HG02623 (cell line): ENCODE measurements around the gene VPS9D1.
A peak's percentile ranks its signal among the peaks of the same experiment; 100 is the strongest.
"Not testable (repeated sequence)": the region's sequence is repeated elsewhere in the genome, so short reads cannot be mapped to it uniquely, and the experiment has no call there.

Experiments
- ATAC-seq: cut with Tn5 transposase; IDR thresholded peaks from one replicate; pipeline ENCODE4 v1.9.1; 2021; ENCODE audit warnings: moderate library complexity; ENCODE audit not compliant: unreplicated experiment

Gene VPS9D1

DNA sequence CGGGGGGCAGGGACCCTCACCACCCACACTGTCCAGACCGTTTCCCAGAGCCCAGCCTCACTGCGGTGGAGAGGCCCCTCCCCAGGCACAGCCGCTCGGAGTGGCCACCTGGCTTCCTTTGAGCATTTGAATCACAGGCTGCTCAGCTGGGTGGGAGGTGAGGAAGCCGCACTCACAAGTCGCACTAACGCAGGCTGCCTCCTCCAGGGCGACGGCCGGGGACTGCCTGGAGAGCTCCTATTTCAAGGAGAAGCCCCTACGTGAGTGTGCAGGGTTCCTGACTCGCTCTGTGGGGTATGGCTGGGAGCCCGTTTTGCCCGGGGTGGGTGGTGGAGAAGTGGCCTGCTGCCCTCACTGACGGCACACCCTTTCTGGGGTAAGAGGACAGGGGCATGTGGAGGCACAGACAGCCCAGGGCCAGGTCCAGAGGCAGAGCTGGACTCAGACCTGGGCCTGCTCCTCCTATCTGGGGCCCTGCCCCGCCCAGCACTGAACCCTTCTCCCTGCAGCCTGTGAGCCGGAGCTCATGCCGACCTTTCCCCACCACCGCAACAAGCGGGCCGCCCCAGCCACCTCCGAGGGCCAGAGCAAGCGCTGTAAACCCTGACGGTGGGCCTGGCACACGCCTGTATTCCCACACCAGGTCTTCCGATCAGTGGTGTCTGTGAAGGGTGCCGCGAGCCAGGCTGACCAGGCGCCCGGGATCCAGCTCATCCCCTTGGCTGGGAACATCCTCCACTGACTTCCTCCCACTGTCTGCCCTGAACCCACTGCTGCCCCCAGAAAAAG, 25.4 kb downstream of the VPS9D1 start:
- ATAC-seq, result no peak

DNA sequence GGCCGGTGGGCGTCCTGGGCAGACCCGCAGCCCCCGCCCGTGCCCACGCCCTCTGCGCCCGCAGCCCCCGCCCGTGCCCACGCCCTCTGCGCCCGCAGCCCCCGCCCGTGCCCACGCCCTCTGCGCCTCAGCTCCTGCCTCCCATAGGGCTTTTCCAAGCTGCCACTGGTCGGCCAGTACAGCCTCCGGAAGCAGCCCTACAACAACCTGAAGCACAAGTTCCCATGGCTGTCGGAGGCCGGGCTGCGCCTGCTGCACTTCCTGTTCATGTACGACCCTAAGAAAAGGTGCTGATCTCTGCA, 26.0 kb downstream of the VPS9D1 start:
- ATAC-seq, result not testable (repeated sequence)

DNA sequence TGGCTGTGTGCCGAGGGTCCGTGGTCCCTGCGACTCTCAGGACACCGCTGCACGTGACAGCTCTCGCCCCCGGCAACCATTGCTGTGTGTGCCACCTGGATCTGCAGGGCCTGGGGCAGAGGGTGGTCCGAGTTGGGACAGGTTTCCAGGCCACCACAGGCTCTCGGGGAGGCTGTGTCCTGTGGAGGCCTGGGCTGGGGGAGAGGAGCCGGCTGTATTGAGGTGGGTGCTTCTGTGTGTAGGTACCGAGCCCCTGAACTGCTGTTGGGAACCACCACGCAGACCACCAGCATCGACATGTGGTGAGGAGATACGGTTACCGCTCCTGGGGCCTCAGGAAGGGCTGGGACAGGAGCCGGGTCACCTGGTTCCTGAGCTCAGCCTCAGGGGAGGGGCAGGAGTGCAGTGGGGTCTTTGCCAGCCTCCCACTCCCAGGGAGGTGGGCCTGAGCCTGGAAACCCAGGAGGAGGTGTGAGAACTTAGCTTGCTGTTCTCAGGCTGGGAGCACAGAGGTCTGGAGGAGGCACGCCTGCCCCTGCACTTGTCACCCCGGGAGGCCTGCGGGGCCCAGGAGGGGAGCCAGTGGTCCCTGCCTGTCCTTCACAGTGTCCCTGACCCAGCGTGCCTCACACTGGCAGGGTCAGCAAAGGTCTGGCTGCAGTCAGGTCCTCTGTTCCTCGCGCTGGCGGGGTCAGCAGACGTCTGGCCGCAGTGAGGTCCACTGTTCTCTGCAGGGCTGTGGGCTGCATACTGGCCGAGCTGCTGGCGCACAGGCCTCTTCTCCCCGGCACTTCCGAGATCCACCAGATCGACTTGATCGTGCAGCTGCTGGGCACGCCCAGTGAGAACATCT, 26.5 kb downstream of the VPS9D1 start:
- no peak for ATAC-seq

DNA sequence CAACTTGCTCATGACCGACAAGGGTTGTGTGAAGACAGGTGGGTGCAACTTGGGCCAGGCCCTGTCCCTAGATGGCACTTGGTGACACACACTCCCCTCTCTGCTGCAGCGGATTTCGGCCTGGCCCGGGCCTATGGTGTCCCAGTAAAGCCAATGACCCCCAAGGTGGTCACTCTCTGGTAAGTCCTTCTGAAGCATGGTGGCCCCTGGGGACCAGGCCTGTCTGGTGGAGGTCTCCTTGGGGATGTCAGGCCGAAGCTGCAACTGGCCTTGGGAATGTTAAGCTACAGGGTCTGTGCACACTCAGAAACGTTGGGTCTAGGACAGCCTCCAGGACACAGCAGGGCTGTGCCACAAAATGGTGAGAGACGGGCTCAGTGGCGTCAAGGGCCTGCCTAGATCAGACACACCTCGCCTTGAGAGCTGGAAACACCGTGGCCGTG, 27.4 kb downstream of the VPS9D1 start:
- no peak for ATAC-seq

DNA sequence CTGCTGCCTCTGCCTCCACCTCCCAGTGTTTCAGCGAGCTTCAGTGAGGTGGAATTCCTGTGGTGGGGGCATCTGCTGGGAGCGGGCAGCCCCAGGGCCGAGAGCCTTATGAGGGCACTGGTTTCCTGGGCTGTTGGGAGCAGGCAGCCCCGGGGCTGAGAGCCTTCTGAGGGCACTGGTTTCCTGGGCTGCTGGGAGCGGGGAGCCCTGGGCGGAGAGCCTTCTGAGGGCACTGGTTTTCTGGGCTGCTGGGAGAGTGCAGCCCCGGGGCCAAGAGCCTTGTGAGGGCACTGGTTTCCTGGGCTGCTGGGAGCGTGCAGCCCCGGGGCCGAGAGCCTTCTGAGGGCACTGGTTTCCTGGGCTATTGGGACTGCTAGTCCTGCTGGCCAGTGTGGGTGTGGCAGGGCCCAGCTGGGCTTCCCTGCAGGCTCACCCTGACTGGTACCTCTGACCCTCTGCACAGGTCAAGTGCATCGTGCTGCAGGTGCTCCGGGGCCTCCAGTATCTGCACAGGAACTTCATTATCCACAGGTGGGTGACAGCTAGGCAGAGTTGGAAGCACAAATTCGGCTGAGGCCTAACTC, 28.6 kb downstream of the VPS9D1 start:
- no peak for ATAC-seq

DNA sequence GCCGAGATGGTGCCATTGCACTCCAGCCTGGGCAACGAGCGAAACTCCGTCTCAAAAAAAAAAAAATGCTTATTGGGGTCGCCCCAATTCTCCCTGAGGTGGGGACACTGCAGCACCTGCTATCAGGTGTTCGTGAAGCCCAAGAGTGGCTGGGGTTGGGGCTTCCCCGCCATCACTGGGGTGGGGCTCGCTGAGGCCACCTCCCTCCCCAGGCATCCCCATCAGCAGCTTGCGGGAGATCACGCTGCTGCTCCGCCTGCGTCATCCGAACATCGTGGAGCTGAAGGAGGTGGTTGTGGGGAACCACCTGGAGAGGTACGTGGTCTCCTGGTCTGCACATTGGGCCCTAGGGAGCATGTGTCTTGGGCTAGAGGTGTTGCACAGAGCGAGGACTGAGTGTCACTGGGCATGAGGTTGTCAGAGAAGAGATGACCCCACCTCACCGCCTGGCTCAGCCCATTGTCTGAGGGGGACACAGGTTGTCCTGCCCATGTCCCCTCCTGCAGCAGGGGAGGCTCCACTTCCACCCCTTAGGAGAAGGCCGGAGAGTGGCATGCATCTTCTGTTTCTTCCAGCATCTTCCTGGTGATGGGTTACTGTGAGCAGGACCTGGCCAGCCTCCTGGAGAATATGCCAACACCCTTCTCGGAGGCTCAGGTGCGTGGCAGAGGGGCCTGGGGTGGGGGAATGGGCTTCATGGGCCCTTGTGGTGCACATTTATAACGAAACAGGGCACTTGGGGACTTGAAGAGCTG, 29.3 kb downstream of the VPS9D1 start:
- no peak for ATAC-seq

DNA sequence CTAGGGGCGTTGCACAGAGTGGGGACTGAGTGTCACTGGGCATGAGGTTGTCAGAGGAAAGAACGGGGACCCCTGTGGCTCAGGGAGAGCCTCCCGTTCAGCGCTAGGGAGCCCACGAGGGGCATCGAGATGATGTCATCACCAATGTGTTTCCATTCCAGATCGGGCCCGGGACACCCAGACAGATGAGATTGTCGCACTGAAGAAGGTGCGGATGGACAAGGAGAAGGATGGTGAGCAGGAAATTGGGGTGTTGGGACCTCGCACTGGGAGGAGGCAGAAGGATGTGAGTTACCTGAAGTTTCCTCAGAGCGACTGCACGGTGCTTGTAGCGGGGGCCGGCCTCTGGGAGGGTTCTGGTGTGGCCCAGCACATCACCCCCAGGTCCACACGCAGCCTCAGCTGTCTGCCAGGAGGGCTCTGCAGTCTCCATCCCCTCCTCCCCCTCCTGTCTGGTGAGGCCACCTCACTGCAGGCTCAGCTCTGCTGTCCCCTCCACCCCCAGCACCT, 30.3 kb downstream of the VPS9D1 start:
- ATAC-seq, result no peak

DNA sequence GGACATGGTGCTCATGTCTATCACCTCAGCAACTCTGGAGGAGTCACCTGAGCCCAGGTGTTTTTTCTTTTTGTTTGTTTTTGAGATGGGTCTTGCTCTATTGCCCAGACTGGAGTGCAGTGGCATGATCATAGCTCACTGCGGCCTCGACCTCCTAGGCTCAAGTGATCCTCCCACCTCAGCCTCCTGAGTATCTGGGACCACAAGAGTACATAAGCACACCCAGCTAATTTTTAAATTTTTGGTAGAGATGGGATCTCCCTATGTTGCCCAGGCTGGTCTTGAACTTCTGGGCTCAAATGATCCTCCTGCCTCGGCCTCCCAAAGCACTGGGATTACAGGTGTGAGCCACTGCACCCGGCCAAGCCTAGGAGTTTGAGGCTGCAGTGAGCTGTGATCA, 31.1 kb downstream of the VPS9D1 start:
- ATAC-seq, result not testable (repeated sequence)

DNA sequence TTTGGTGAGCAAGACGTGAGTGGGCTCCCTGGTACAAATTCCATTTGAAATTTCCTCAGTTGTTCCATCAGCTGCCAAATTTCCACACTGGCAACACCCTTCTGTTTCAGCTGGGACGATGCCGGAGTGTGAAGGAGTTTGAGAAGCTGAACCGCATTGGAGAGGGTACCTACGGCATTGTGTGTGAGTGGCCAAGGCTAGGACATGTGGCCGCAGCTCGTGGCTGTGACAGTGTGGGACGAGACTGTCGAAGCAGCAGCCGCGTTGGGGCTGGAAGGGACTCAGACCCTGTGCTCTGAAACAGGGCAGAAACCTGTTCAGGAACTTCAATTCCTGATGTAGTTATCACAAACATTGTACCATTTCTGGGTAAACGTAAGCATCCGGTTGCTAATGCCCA, 31.6 kb downstream of the VPS9D1 start:
- ATAC-seq, result no peak

DNA sequence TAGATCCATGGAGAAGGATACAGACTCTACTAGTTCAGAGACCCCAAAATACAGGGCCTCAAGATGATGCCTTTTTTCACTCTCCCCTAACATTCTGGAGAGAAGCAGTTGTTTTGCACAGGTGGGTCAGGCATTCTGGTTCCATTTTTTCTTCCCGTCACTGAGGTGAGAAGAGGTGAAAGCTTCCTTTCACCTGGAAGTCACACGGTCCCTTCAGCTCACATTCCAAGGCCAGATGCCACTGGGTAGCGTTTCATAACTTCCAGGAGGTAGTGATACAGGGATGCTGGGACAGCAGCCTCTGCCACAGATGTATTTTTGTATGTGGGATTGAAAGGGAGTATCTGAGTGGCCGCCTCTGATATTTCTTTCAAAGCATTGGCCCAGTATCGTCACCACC, 32.3 kb downstream of the VPS9D1 start:
- ATAC-seq, result no peak

DNA sequence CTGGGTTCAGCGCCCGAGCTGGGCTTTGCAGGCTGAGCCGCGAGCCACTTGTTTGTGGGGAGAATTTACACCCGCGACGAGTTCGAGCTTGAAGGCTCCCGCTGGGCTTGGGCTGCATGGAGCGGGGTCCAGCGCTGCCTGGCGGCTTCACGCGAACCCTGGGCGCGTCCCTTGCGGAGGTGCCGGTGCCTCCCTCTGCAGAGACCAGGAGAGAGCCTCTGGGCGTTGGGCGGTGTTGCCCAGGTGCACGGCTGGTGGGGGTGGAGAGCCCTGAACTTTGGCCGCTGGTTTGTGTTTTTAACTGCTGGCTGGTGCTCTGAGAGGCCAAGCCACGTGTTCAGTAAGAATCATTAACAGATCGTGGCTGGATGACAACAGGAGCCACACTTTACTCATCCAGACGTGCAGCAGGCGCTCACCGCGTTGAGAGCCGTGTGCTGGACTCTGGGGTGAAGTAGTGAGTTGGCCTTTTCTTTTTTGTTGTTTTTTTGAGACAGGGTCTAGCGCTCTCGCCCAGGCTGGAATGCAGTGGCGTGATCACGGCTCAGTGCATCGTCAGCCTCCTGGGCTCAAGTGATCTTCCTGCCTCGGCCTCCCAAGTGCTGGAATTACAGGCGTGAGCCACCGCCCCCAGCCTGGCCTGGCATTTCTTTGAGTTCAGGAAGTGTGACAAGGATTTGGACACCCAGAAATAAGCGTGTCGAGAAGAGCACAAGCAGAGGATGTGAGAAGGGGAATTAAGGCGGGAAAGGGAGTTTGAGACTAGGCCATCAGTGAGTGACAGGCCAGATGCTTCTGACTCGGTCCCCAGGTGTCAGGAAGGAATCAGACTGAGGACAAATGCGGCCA, 33.4 kb downstream of the VPS9D1 start:
- peak; percentile 22 for ATAC-seq

DNA sequence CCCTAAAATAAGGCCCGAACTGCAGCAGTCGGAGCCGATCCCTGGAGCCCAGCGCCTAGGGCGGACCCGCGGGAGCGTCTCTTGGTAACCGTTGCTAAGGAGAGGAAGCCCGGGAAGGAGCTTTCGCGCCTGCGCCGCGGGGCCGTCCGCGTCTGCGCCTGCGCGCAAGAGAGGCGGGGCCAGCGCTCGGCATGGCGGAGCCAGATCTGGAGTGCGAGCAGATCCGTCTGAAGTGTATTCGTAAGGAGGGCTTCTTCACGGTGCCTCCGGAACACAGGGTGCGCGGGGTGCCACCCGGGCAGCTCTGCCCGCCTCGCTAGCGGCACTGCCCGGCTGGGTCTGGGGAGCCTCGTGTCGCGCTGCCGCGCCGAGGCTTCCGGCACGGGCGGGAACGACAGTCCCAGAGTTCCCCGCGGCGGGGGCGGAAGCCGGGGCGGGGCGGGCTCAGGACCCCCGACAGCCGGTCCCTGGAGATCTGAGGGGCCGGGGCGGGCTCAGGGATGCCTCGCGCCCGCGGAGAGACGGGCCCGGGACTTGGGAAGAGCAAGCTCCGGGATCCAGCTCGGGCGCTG, 34.1 kb downstream of the VPS9D1 start, which contains the start of gene CDK10:
Gene CDK10, plus strand, starts transcription at position 170 of the 572 bp plus-strand sequence. Its CDS starts 22 bp downstream, at position 192.
- peak; percentile 75 for ATAC-seq

DNA sequence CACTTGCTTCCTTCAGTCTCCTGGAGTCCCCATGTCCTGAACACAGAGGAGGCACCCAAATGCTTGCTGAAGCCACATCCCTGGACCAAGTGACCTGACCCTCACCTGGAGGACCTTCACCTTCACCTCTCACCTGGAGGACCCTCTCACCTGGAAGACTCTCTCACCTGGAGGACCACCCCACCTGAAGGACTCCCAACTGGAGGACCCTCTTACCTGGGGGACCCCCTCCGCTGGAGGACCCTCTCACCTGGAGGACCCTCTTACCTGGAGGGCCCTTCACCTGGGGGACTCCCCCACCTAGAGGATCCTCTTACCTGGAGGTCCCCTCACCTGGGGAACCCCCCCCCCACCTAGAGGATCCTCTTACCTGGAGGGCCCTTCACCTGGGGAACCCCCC, 34.8 kb downstream of the VPS9D1 start:
- no peak for ATAC-seq

DNA sequence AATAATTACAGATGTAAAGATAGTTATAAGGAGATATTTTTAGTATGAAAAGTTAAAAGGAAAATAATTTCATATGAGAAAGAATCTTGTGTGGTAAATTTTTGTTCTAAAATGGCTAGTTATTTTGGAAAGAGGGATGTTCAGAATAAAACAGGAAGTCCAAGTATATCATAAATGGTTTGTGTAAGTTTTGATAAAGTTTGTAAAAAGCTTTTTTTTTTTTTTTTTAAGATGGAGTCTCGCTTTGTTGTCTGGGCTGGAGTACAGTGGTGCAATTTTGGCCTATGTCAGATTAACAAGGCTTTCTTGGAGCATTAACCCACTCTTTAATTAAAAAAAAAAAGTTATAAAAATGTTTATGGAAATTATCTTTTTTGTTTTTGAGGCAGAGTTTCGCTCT, 42.4 kb downstream of the VPS9D1 start:
- no peak for ATAC-seq

DNA sequence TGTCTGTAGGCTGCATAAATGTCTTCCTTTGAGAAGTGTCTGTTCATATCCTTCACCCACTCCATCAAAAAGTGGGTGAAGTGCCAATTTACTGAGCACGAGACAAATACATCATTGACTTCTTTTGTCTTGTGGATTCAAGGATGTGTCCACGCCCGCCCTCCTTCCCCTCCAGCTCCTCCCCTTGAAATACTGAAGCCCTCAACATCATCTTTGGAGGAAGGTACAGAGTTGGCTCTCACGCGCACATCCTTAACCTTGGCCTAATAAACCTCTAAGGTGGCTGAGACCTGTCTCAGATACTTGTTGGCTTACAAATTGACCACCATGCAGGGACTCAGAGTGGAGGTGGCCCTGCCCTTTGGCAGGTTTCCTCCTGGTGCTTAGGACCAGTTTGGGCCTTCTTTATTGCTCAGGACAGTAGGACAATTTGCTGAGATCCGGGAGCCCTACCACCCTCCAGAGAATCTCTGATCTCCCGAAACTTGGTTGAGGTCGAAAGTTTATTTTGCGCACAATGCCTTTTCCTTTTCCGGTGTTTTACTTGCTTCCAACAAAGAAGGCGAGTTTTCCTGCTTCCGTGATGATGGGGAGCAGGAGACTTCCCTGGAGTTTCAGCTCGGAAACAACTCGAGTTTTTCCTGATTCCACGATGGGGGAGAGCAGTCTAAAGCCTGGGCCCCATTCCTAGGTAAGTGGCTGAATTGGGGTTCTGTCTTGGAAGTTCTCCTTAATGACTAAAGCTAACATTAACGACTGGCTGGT, 48.3 kb downstream of the VPS9D1 start:
- no peak for ATAC-seq

DNA sequence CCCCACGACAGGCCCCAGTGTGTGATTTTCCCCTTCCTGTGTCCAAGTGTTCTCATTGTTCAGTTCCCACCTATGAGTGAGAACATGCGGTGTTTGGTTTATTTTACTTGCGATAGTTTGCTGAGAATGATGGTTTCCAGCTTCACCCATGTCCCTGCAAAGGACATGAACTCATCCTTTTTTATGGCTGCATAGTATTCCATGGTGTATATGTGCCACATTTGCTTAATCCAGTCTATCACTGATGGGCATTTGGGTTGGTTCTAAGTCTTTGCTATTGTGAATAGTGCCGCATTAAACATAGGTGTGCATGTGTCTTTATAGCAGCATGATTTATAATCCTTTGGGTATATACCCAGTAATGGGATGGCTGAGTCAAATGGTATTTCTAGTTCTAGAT, 49.1 kb downstream of the VPS9D1 start:
- ATAC-seq, result not testable (repeated sequence)

DNA sequence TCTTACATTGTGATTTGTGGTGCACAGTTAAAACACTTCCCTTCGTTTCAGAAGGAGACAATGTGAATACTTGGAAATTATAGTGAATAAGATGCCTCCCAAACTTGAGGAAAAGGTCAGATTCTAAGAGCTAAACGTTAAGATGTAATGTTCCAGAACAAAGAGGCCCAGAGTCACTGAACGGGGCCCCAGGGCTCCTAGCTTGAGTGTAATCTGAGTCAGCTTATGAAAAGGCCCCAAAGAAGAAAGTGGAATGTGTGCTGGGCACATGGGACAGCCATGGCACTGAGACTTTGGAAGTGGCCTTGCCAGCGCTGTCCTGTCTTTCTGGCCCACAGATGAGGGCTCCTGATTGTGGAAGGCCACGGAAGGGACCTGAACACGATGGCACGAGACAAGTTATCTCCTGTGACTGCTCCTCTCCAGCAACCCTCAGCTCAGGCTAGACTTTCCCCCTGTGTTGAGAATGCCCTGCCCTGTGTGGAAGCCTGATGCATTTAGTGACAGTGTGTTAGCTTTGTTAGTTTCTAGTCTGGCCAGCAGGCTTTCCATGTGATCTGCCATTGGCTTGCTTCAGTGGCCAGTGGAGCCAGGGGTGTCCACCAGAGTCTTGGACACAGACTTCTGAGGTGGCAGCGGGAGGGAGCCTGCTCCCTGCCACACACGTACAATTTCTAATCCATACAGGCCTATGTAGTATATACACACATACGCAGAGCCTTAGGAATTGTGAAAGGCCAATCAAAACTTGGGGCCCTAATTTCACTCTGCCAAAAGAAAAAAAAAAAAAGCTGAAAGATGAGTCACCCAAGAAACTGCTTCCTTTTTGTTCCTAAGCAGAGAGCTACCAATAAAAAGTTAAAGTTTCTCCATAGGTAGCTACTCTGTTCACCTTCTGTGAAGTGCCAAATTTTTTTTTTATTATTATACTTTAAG, 49.9 kb downstream of the VPS9D1 start:
- ATAC-seq, result no peak

DNA sequence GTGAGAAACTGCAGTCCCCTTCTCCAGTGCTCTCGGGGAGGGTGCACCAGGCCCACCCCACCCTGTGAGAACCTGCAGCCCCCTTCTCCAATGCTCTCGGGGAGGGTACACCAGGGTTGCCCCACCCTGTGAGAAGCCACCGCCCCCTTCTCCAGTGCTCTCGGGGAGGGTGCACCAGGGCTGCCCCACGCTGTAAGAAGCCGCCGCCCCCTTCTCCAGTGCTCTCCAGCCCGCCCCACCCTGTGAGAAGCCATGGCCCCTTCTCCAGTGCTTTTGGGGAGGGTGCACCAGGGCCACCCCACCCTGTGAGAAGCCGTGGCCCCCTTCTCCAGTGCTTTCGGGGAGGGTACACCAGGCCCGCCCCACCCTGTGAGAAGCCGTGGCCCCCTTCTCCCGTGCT, 50.9 kb downstream of the VPS9D1 start:
- no peak for ATAC-seq
